GM23338 (cell line): ENCODE data around the gene KRT32. TPM values are rescaled to one million over a fixed set of nuclear protein-coding genes. Genes with fewer than 3 reads are reported as not detected.

ENCODE experiments used
- ATAC-seq: fragments of 200-7000 bp; cut with Tn5 transposase; 3 replicates; pipeline ENCODE4 v1.9.1; 2020
- DNase-seq: peaks from one replicate; pipeline ENCODE4 v3.0.0-alpha.2; 2015; ENCODE audit warnings: low spot score
- H2AFZ ChIP-seq: fragments of 200-600 bp; sonication (generic); 2 replicates; pipeline ENCODE4 v1.8.0; 2016; ENCODE audit warnings: antibody characterized with exemption, mild to moderate bottlenecking, moderate library complexity
- H3F3A ChIP-seq: fragments of 200-600 bp; sonication (generic); replicated peaks from 2 replicates; pipeline ENCODE4 v1.8.0; 2017; ENCODE audit warnings: antibody characterized with exemption, mixed run types, low read depth
- H3K27ac ChIP-seq: fragments of 200-600 bp; sonication (generic); 2 replicates; pipeline ENCODE4 v1.6.1; 2016; ENCODE audit warnings: low read depth
- H3K27me3 ChIP-seq: fragments of 200-600 bp; sonication (generic); 2 replicates; pipeline ENCODE4 v1.8.0; 2016; ENCODE audit warnings: mild to moderate bottlenecking, mixed run types, moderate library complexity; ENCODE audit not compliant: insufficient read depth
- H3K36me3 ChIP-seq: fragments of 200-600 bp; sonication (generic); 2 replicates; pipeline ENCODE4 v1.8.0; 2016; ENCODE audit warnings: mild to moderate bottlenecking; ENCODE audit not compliant: insufficient read depth
- H3K4me1 ChIP-seq: fragments of 200-600 bp; sonication (generic); 2 replicates; pipeline ENCODE4 v1.8.0; 2016; ENCODE audit warnings: mild to moderate bottlenecking, moderate library complexity; ENCODE audit not compliant: insufficient read depth
- H3K4me2 ChIP-seq: fragments of 200-600 bp; sonication (generic); 2 replicates; pipeline ENCODE4 v1.7.1; 2017; ENCODE audit warnings: mixed run types
- H3K4me3 ChIP-seq: fragments of 200-600 bp; sonication (generic); 2 replicates; pipeline ENCODE4 v1.6.1; 2016; ENCODE audit warnings: mixed run types
- H3K79me2 ChIP-seq: fragments of 200-600 bp; sonication (generic); replicated peaks from 2 replicates; pipeline ENCODE4 v1.8.0; 2017; ENCODE audit warnings: mild to moderate bottlenecking; ENCODE audit not compliant: insufficient read depth
- H3K9me2 ChIP-seq: fragments of 200-600 bp; sonication (generic); 2 replicates; pipeline ENCODE4 v1.8.0; 2017; ENCODE audit not compliant: insufficient read depth
- H4K20me1 ChIP-seq: fragments of 200-600 bp; sonication (generic); replicated peaks from 2 replicates; pipeline ENCODE4 v1.8.0; 2017; ENCODE audit warnings: mild to moderate bottlenecking; ENCODE audit not compliant: insufficient read depth
- H3K27ac Mint-ChIP-seq: 2 replicates; pipeline ENCODE4 v1.8.0; 2020; ENCODE audit warnings: inconsistent platforms, mild to moderate bottlenecking, moderate library complexity, mixed read lengths
- H3K27me3 Mint-ChIP-seq: 3 replicates; pipeline ENCODE4 v1.8.0; 2022; ENCODE audit warnings: low read depth, mild to moderate bottlenecking, moderate library complexity, mixed read lengths, inconsistent platforms; ENCODE audit not compliant: insufficient read depth, poor library complexity
- H3K36me3 Mint-ChIP-seq: 3 replicates; pipeline ENCODE4 v1.8.0; 2021; ENCODE audit warnings: low read depth, mild to moderate bottlenecking, inconsistent platforms, moderate library complexity, mixed read lengths
- H3K4me1 Mint-ChIP-seq: 3 replicates; pipeline ENCODE4 v1.8.0; 2020; ENCODE audit warnings: mild to moderate bottlenecking, inconsistent platforms, mixed read lengths
- H3K4me3 Mint-ChIP-seq: 3 replicates; pipeline ENCODE4 v1.8.0; 2021; ENCODE audit warnings: moderate library complexity, mild to moderate bottlenecking, inconsistent platforms, mixed read lengths
- H3K9me3 Mint-ChIP-seq: 3 replicates; pipeline ENCODE4 v1.8.0; 2020; ENCODE audit warnings: moderate library complexity, mild to moderate bottlenecking, inconsistent platforms, mixed read lengths
- CREB1 ChIP-seq: fragments of 250-450 bp; sonication (Bioruptor Pico); IDR thresholded peaks from 2 replicates; pipeline ENCODE4 v1.5.0; 2020; ENCODE audit warnings: low read depth, mild to moderate bottlenecking, moderate library complexity
- ETS1 ChIP-seq: IDR thresholded peaks from 2 replicates; pipeline ENCODE4 v1.6.1; 2016; ENCODE audit warnings: antibody characterized with exemption
- EZH2 ChIP-seq: fragments of 200-600 bp; sonication (generic); IDR thresholded peaks from one replicate; pipeline ENCODE4 v1.8.0; 2017; ENCODE audit warnings: antibody characterized with exemption, mild to moderate bottlenecking, low read depth; ENCODE audit not compliant: unreplicated experiment
- EZH2phosphoT487 ChIP-seq: fragments of 200-600 bp; sonication (generic); IDR thresholded peaks from one replicate; pipeline ENCODE4 v1.8.1; 2018; ENCODE audit warnings: antibody characterized with exemption; ENCODE audit not compliant: unreplicated experiment
- JUNB ChIP-seq: IDR thresholded peaks from one replicate; pipeline ENCODE4 v1.6.1; 2016; ENCODE audit warnings: antibody characterized with exemption; ENCODE audit not compliant: unreplicated experiment
- NANOG ChIP-seq: IDR thresholded peaks from 2 replicates; pipeline ENCODE4 v1.6.1; 2016; ENCODE audit warnings: antibody characterized with exemption, borderline replicate concordance
- POLR2AphosphoS5 ChIP-seq: IDR thresholded peaks from 2 replicates; pipeline ENCODE4 v1.6.1; 2016; ENCODE audit warnings: antibody characterized with exemption, low read depth
- REST ChIP-seq: IDR thresholded peaks from one replicate; pipeline ENCODE4 v1.6.1; 2018; ENCODE audit warnings: antibody characterized with exemption; ENCODE audit not compliant: unreplicated experiment
- STAT1 ChIP-seq: IDR thresholded peaks from one replicate; pipeline ENCODE4 v1.6.1; 2016; ENCODE audit warnings: antibody characterized with exemption; ENCODE audit not compliant: unreplicated experiment
- ZNF114 ChIP-seq: fragments of 250-450 bp; sonication (Bioruptor Pico); IDR thresholded peaks from 2 replicates; pipeline ENCODE4 v1.5.0; 2020; ENCODE audit warnings: mild to moderate bottlenecking, moderate library complexity
- polyA plus RNA-seq: library from polyadenylated mRNA; unstranded; fragments of >200 nt; fragmentation: Nextera tagmentation; extraction: Ambion mirVana; gene quantifications from 2 replicates; pipeline ENCODE4 v1.2.1, GENCODE V29; 2016
- total RNA-seq: library from RNA; depleted of rRNA; stranded (reverse); fragments of >200 nt; shearing (Covaris generic); gene quantifications from 2 replicates; pipeline ENCODE4 v1.2.3, GENCODE V29; 2014
- TF ChIP-seq, protein P1 (sequence below): fragments of 250-450 bp; sonication (Bioruptor Pico); IDR thresholded peaks from 2 replicates; pipeline ENCODE4 v1.5.0; 2020; ENCODE audit warnings: mild to moderate bottlenecking, moderate library complexity

Gene KRT32
- total and polyA plus RNA-seq, 2 experiments from 2014 or later = not detected

DNA sequence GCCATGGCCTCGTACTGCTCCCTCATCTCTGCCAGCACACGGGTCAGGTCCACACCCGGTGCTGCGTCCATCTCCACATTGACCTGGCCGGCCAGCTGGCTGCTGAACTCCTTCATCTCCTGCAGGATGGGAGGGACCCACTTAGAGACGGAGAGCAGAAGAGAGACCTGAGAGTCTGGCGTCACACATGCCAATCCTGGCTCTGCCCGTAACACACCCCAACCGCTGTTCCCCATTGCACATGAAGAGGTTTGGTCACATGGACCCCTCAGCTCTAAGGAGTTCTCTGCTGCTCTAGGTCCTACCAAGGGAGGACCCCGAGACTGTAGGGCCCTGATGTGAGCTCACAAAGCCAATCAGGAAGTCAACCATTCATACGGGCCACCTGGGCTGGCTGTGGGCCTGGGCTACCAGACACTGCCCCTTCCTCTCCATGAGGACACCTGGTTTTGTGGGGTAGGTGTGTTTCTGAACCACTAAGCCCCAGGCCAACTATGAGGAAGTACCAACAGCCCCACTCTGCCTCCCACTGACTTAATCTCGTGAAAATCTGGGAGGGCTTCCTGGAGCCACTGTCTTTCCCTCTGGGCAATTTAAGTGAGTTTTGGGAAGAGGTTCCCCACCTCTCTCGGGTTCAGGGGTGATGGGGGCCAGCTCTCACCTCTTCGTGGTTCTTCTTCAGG is 49.1 kb upstream of the KRT32 start (continued):
- TF ChIP-seq JUNB = no peak
- TF ChIP-seq POLR2AphosphoS5 = no peak
- no peak for TF ChIP-seq ETS1
- no peak for TF ChIP-seq CREB1 (CRISPR knock-in tag)
- TF ChIP-seq ZNF114 (CRISPR knock-in tag) = no peak
- TF ChIP-seq STAT1 = no peak
- no peak for TF ChIP-seq EZH2
- no peak for TF ChIP-seq EZH2phosphoT487

- no peak overlapping the region for H3K27ac ChIP-seq
- H3K27me3 ChIP-seq = no peaks in the 10 kb centered on the region
- H3K4me2 ChIP-seq = no peak overlapping the region
- no peak for DNase-seq
- no peaks in the 10 kb centered on the region for H3K79me2 ChIP-seq
- no peak overlapping the region for H2AFZ ChIP-seq
- H3K27ac Mint-ChIP-seq = no peak overlapping the region
- no peaks in the 10 kb centered on the region for H4K20me1 ChIP-seq
- no peaks in the 10 kb centered on the region for H3K36me3 ChIP-seq
- no peaks in the 10 kb centered on the region for H3K9me3 Mint-ChIP-seq
- no peaks in the 10 kb centered on the region for H3F3A ChIP-seq
- H3K4me1 Mint-ChIP-seq = peaks cover 28% of the 10 kb centered on the region
- peaks cover 7% of the 10 kb centered on the region for H3K4me1 ChIP-seq
- no peaks in the 10 kb centered on the region for H3K36me3 Mint-ChIP-seq
- H3K4me3 Mint-ChIP-seq = no peak overlapping the region
- no peak overlapping the region for H3K4me3 ChIP-seq
- H3K9me2 ChIP-seq = no peaks in the 10 kb centered on the region
- no peak for ATAC-seq
- H3K27me3 Mint-ChIP-seq = peaks cover 15% of the 10 kb centered on the region
- TF ChIP-seq STAT1 (no peak), NANOG (no peak), JUNB (no peak), ZNF114 (CRISPR knock-in tag) (no peak), EZH2 (no peak), POLR2AphosphoS5 (no peak), CREB1 (CRISPR knock-in tag) (no peak), EZH2phosphoT487 (no peak), REST (no peak)
- TF ChIP-seq, protein P1, sequence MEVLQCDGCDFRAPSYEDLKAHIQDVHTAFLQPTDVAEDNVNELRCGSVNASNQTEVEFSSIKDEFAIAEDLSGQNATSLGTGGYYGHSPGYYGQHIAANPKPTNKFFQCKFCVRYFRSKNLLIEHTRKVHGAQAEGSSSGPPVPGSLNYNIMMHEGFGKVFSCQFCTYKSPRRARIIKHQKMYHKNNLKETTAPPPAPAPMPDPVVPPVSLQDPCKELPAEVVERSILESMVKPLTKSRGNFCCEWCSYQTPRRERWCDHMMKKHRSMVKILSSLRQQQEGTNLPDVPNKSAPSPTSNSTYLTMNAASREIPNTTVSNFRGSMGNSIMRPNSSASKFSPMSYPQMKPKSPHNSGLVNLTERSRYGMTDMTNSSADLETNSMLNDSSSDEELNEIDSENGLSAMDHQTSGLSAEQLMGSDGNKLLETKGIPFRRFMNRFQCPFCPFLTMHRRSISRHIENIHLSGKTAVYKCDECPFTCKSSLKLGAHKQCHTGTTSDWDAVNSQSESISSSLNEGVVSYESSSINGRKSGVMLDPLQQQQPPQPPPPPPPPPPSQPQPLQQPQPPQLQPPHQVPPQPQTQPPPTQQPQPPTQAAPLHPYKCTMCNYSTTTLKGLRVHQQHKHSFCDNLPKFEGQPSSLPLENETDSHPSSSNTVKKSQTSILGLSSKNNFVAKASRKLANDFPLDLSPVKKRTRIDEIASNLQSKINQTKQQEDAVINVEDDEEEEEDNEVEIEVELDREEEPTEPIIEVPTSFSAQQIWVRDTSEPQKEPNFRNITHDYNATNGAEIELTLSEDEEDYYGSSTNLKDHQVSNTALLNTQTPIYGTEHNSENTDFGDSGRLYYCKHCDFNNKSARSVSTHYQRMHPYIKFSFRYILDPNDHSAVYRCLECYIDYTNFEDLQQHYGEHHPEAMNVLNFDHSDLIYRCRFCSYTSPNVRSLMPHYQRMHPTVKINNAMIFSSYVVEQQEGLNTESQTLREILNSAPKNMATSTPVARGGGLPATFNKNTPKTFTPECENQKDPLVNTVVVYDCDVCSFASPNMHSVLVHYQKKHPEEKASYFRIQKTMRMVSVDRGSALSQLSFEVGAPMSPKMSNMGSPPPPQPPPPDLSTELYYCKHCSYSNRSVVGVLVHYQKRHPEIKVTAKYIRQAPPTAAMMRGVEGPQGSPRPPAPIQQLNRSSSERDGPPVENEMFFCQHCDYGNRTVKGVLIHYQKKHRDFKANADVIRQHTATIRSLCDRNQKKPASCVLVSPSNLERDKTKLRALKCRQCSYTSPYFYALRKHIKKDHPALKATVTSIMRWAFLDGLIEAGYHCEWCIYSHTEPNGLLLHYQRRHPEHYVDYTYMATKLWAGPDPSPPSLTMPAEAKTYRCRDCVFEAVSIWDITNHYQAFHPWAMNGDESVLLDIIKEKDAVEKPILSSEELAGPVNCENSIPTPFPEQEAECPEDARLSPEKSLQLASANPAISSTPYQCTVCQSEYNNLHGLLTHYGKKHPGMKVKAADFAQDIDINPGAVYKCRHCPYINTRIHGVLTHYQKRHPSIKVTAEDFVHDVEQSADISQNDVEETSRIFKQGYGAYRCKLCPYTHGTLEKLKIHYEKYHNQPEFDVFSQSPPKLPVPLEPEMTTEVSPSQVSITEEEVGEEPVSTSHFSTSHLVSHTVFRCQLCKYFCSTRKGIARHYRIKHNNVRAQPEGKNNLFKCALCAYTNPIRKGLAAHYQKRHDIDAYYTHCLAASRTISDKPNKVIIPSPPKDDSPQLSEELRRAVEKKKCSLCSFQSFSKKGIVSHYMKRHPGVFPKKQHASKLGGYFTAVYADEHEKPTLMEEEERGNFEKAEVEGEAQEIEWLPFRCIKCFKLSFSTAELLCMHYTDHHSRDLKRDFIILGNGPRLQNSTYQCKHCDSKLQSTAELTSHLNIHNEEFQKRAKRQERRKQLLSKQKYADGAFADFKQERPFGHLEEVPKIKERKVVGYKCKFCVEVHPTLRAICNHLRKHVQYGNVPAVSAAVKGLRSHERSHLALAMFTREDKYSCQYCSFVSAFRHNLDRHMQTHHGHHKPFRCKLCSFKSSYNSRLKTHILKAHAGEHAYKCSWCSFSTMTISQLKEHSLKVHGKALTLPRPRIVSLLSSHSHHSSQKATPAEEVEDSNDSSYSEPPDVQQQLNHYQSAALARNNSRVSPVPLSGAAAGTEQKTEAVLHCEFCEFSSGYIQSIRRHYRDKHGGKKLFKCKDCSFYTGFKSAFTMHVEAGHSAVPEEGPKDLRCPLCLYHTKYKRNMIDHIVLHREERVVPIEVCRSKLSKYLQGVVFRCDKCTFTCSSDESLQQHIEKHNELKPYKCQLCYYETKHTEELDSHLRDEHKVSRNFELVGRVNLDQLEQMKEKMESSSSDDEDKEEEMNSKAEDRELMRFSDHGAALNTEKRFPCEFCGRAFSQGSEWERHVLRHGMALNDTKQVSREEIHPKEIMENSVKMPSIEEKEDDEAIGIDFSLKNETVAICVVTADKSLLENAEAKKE (CRISPR knock-in tag) = no peak
These were observed 46.0 kb upstream of the KRT32 start for GRCh38 chr17:41513168-41513547.
